GM21447 (cell line): Measurements from ENCODE around the gene IGF1.
"Not testable (repeated sequence)": the region's sequence is repeated elsewhere in the genome, so short reads cannot be mapped to it uniquely, and the experiment has no call there.

Experiments used
- ATAC-seq: cut with Tn5 transposase; IDR thresholded peaks from one replicate; pipeline ENCODE4 v1.9.1; 2021; ENCODE audit not compliant: unreplicated experiment

The IGF1 gene

DNA sequence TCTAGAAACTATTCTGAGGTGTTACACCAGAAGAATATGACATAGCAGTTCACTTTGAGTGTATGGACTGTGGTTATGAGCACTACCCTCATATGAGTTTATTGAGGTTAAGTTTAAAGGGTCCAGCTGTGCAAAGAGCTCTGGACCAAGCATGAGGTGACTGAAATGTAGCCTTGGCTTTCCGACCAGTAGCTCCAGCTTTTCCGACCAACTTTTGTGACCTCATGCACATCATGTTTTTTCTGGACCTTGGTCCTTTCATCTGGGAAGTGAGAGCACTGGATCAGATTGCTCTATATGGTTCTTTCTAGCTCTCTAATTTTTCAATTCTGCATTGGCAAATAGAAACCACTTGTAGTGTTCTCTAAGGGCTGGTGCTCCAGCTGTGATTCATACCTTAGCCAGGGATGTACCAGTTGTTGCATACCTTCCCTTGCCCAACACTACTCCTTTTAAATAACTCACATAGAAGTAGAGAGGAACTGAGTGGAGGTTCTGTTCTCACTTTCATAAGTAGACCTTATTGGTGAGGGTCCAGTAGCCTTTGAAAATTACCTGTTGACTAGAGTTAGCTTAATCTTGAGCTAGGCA, 16.6 kb downstream of the IGF1 start:
- ATAC-seq = no peak

DNA sequence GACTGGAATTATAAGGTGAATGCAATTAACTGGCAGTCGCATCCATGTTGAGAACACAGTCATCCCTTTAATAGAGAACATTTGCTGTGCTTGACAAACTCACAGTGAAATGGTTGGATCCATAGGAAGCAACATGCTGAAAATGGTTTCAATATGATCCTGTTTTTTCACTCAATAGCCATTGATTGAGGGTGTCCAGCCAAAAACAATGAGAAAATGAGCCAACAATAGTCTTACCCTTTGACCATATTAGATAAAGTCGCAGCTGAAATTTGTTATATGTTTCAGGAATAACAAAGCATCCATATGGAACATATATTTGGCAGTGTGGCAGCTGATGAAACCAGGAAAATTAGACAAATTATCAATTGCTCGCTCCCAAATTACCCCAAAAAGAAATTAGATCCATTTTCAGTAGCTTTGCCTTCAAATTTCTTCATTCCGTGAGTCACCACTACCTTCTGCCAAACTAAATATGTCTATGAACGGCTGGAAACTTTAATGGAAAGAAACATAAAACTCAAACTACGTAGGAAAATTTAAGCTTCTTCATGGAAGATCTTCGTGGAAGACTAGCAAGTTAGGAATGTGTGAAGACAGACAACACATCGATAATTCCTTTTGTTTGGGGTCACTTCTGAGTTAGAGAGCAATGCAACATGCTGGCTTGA, 17.4 kb downstream of the IGF1 start:
- no peak for ATAC-seq

DNA sequence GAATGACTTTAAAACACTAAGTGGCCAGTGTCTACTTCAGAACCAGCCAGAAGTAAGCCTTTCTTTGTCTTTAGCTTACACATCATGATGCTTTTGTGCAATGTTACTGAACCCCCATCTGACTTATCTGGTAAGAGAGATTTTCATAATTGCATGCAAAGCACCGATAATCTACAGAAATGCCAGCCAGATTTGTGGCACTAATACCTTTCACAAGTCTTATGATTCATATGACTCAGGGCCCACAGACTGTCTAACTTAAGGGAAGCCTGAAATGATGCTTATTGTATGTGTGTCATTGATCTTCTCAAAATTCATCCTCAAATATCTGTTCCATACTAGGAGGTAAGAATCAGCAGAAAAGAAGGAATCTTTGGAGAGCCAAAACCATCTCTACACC, 18.0 kb downstream of the IGF1 start:
- no peak for ATAC-seq

DNA sequence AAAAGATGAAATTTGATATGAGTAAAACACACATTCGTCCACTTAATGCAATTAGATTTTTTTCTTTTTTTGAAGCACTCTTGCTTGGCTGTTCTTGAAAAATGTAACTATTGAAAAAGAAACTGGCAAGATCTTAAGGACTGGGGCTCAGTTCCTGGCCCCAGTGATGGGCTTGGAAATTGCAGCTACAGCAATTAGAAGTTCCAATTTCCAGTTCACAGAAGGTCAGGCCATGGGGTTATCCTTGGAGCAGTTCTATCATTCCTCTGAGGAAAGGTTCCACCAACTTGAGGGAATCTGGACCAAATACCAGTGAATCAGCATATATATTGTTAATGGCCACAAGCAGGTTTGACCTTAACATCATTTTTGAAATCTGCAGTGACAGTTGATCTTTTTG, 18.9 kb downstream of the IGF1 start:
- ATAC-seq = no peak

GRCh38 chr12:102459314-102459713, 21.0 kb downstream of the IGF1 start:
- no peak for ATAC-seq

DNA sequence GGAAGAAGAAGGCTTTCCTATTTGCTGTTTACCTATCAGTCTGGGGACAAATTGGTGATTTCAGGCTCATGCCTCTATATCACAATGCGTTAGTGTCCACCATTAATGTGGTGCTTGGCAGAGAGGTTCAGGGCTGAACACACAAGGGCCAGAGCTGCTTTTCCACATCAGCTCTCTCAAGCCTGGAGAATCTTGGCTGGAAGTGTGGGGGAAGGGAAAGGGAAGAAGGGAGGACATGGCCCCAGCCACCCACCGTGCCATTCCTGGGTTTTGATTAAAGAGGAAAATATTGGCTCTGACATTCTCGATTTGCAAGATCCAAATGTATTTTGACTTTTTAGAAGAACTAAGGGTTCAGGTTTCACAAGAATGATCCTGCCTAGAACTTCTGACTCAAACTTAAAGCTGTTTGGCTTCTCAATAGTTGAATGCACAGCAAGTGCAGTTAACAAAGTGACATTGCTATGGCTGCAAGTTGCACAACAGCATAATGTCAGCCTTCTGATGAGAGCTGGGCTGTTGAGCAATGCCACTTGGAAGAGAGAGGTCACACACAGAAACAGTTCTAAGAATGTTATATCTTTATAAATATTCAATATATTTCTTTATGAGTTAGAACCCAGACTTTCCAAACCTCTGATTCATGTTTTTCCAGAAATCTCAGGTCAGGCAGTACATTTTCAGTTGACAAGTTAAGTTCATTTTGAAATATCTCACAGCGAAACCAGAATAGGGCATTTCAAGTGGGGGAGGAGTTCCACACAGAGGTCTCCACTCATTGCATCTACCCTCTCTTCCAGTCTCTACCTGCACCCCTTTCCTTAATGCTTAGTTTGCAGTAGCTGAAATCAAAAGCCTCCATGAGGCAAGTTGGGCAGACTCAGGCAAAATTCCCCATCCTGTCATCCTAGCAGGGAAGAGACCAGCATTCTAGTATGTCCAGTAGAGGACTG, 25.3 kb downstream of the IGF1 start:
- no peak for ATAC-seq

DNA sequence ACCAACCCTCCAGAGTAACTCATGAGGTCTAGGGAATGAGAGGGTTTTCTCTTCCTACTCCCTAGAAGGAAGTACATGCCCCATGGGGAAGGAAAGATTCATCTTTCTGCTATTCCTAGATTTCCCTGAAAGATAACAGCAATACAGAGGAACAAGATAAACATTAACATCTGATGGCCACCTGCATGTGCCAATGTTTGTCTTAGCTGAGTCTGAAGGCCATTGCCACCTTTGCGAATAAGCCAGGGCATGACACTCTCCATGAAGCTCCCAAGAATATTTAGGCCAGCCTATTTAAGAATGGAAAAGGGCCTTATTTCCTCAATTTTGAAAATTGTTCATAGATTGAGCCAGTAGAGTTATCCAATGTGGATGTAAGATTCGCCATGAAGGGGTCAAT, 26.0 kb downstream of the IGF1 start:
- ATAC-seq = no peak

- ATAC-seq = no peak
Measured at GRCh38 chr12:102452605-102453004, 27.8 kb downstream of the IGF1 start.

DNA sequence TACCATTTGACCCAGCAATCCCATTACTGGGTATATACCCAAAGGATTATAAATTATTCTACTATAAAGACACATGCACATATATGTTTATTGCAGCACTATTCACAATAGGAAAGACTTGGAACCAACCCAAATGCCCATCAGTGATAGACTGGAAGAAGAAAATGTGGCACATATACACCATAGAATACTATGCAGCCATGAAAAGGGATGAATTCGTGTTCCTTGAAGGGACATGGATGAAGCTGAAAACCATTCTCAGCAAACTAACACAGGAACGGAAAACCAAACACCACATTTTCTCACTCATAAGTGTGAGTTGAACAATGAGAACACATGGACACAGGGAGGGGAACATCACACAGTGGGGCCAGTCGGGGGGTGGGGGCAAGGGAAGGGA, 31.3 kb downstream of the IGF1 start:
- not testable (repeated sequence) for ATAC-seq

DNA sequence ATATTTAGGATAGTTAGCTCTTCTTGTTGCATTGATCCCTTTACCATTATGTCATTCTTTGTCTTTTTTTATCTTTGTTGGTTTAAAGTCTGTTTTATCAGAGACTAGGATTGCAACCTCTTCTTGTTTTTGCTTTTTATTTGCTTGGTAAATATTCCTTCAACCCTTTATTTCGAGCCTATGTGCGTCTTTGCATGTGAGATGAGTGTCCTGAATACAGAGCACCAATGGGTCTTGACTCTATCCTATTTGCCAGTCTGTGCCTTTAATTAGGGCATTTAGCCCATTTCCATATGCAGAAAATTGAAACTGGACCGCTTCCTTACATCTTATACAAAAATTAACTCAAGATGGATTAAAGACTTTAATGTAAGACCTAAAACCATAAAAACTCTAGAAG, 32.9 kb downstream of the IGF1 start:
- ATAC-seq = not testable (repeated sequence)

DNA sequence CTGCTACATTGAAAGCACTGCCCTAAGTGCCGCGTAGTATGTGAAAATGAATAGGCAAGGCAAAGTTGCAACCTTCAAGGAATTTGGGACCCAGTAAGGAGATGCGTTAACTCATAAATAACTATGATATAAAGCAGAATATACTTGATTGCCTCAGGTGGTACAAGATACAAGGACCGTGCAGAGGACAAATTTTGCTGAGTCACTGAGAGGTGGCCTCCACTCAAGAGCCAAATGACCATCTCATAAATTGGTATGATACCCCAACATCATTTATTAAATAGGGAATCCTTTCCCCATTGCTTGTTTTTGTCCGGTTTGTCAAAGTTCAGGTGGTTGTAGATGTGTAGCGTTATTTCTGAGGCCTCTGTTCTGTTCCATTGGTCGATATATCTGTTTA, 35.7 kb downstream of the IGF1 start:
- no peak for ATAC-seq

- ATAC-seq = no peak
Measured at GRCh38 chr12:102444093-102444492, 36.3 kb downstream of the IGF1 start.

GRCh38 chr12:102441077-102441596, 39.2 kb downstream of the IGF1 start:
- no peak for ATAC-seq

- ATAC-seq = no peak
Measured at GRCh38 chr12:102439426-102440405, 40.6 kb downstream of the IGF1 start.

GRCh38 chr12:102438827-102439210, 41.5 kb downstream of the IGF1 start:
- no peak for ATAC-seq

GRCh38 chr12:102438047-102438826, 42.1 kb downstream of the IGF1 start:
- no peak for ATAC-seq

- no peak for ATAC-seq
Measured at GRCh38 chr12:102437511-102437910, 42.9 kb downstream of the IGF1 start.

- no peak for ATAC-seq
Measured at GRCh38 chr12:102436867-102437266, 43.5 kb downstream of the IGF1 start.

- ATAC-seq = no peak
Measured at GRCh38 chr12:102435827-102436436, 44.4 kb downstream of the IGF1 start.
